Right lobe of liver (tissue), 4 donors: ENCODE measurements around the gene CNOT6.

Source experiments
- POLR2A ChIP-seq: fragments of 450-650 bp; IDR thresholded peaks from one replicate; pipeline ENCODE4 v1.6.1; 2017; ENCODE audit warnings: antibody characterized with exemption, mild to moderate bottlenecking
- TF ChIP-seq, protein P1 (sequence below), 4 donors: fragments of 200-600 bp in 3 of 4; fragments of 450-650 bp in 1 of 4; IDR thresholded peaks; one replicate each; pipeline versions ENCODE4 v1.5.1 to v1.8.0; 2016 to 2022; ENCODE audit warnings: antibody characterized with exemption in 4 of 4, mild to moderate bottlenecking in 2 of 4
- donor health status: DM: no; HTN: no; CAD: no.
- donor health status: DM: no; HTN: no; CAD: no.
- donor health status: DM: no; HTN: yes; CAD: no.

DNA sequence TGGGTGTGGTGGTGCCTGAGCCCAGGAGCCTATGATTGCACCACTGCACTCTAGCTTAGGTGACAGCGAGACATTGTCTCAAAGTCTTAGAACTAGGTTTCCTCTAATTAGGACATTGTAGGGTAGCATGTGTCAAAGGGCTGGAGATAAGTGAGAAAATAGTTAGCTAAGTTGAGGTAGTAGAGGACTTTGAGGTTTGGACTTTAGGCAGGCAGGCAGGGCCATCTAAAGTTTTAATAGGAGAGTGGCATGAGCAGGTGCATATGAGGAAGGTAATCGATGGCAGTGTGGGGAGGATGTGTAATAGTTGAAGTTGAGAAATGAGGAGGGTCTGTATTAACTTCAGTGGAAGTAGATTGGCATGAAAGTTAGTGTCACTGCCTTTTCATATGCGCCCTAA lies 21.1 kb downstream of the CNOT6 start:
- TF ChIP-seq, protein P1, sequence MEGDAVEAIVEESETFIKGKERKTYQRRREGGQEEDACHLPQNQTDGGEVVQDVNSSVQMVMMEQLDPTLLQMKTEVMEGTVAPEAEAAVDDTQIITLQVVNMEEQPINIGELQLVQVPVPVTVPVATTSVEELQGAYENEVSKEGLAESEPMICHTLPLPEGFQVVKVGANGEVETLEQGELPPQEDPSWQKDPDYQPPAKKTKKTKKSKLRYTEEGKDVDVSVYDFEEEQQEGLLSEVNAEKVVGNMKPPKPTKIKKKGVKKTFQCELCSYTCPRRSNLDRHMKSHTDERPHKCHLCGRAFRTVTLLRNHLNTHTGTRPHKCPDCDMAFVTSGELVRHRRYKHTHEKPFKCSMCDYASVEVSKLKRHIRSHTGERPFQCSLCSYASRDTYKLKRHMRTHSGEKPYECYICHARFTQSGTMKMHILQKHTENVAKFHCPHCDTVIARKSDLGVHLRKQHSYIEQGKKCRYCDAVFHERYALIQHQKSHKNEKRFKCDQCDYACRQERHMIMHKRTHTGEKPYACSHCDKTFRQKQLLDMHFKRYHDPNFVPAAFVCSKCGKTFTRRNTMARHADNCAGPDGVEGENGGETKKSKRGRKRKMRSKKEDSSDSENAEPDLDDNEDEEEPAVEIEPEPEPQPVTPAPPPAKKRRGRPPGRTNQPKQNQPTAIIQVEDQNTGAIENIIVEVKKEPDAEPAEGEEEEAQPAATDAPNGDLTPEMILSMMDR (IDR thresholded peaks at IDR 0.05): no peak
- TF ChIP-seq POLR2A: no peak
